GM21423 (cell line): ENCODE measurements around the gene C16orf95.

Source experiments
- ATAC-seq: cut with Tn5 transposase; IDR thresholded peaks from one replicate; pipeline ENCODE4 v1.9.1; 2021; ENCODE audit warnings: mild to moderate bottlenecking, moderate library complexity; ENCODE audit not compliant: unreplicated experiment

The C16orf95 gene

GRCh38 chr16:87319997-87320491 lies 2.9 kb upstream of the C16orf95 start:
- ATAC-seq = no peak

- ATAC-seq = no peak
Observed at GRCh38 chr16:87319011-87319410, 1.8 kb upstream of the C16orf95 start.

- ATAC-seq = peak; percentile 23
Observed at GRCh38 chr16:87317750-87318644, 805 bp upstream of the C16orf95 start.

GRCh38 chr16:87316450-87316922 lies 706 bp downstream of the C16orf95 start:
- no peak for ATAC-seq

GRCh38 chr16:87314990-87315420 lies 2.2 kb downstream of the C16orf95 start:
- no peak for ATAC-seq

GRCh38 chr16:87312008-87312407 lies 5.2 kb downstream of the C16orf95 start:
- ATAC-seq = no peak

GRCh38 chr16:87311387-87311786 lies 5.8 kb downstream of the C16orf95 start:
- ATAC-seq = no peak

GRCh38 chr16:87310610-87311009 lies 6.6 kb downstream of the C16orf95 start:
- ATAC-seq = no peak

GRCh38 chr16:87309620-87310525 lies 7.3 kb downstream of the C16orf95 start:
- no peak for ATAC-seq

- ATAC-seq = no peak
Observed at GRCh38 chr16:87308826-87309225, 8.4 kb downstream of the C16orf95 start.

GRCh38 chr16:87306516-87306915 lies 10.7 kb downstream of the C16orf95 start:
- no peak for ATAC-seq

- no peak for ATAC-seq
Observed at GRCh38 chr16:87305505-87306391, 11.4 kb downstream of the C16orf95 start.

- no peak for ATAC-seq
Observed at GRCh38 chr16:87304951-87305350, 12.2 kb downstream of the C16orf95 start.

GRCh38 chr16:87303962-87304521 lies 13.2 kb downstream of the C16orf95 start:
- no peak for ATAC-seq

GRCh38 chr16:87303431-87303930 lies 13.7 kb downstream of the C16orf95 start:
- ATAC-seq = no peak

GRCh38 chr16:87298857-87299465 lies 18.2 kb downstream of the C16orf95 start:
- no peak for ATAC-seq

- ATAC-seq = no peak
Observed at GRCh38 chr16:87297918-87298631, 19.1 kb downstream of the C16orf95 start.

GRCh38 chr16:87297407-87297806 lies 19.8 kb downstream of the C16orf95 start:
- no peak for ATAC-seq
